Measurements from ENCODE around the gene NUAK2.

Gene NUAK2

DNA sequence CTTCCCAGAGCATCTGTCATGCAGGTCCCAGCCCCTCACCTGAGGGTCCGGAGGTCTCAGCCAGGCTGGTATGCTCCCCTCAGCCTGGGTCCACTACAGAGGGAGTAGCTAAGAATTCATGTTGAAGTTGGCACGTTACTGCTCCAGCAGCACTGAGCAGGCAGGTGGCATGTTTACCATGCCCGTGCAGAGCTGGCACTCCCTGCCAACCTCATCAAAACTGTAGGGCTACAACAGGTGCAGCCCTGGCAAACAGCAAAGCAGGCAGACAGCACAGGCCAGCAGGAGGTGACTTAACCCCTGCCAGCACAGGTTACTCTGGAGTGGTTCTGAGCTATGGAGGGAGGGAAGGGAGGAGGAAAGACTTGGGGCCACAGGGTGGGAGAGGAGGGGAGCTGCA is 46.4 kb downstream of the NUAK2 start:
- TF ChIP-seq ZFX (IDR thresholded peaks at IDR 0.05): no peak
- TF ChIP-seq, protein P1, sequence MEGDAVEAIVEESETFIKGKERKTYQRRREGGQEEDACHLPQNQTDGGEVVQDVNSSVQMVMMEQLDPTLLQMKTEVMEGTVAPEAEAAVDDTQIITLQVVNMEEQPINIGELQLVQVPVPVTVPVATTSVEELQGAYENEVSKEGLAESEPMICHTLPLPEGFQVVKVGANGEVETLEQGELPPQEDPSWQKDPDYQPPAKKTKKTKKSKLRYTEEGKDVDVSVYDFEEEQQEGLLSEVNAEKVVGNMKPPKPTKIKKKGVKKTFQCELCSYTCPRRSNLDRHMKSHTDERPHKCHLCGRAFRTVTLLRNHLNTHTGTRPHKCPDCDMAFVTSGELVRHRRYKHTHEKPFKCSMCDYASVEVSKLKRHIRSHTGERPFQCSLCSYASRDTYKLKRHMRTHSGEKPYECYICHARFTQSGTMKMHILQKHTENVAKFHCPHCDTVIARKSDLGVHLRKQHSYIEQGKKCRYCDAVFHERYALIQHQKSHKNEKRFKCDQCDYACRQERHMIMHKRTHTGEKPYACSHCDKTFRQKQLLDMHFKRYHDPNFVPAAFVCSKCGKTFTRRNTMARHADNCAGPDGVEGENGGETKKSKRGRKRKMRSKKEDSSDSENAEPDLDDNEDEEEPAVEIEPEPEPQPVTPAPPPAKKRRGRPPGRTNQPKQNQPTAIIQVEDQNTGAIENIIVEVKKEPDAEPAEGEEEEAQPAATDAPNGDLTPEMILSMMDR (conservative IDR thresholded peaks at IDR 0.05): no peak
- peak overlapping the region; percentile 34 for H3K27ac ChIP-seq

DNA sequence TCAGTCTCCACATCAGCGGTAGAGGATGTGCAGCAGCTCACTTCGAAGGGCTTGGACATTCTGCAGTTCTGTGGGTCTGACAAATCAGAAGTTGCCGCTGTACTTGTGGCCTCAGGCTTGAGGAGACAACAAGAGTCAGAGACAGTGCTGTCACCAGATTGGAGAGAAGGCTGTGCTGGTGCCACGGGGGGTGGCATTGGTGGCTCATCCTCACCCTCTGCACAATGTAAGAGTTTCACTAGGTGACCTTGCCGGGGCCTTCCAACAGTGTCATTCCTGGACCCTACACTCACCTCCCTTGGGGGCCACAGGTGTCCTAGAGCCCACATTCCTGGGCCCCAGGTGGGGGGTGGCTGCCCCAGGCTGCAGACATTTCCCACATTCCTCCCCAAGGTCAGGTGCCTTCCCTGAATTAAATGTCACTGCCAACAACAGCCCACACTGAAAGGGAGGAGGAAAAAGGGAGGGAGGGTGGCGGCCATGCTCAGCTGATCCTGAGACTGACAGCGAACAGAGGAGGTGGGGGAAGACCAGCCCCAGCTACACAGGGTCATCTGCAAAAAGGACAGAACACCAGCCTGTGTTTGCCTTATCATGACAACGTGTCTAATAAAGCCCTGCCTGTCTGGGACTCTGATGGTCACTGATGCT is 47.4 kb downstream of the NUAK2 start:
- TF ChIP-seq ZFX (IDR thresholded peaks at IDR 0.05): no peak
- TF ChIP-seq, protein P1 (conservative IDR thresholded peaks at IDR 0.05): no peak
- H3K27ac ChIP-seq: no peak overlapping the region

DNA sequence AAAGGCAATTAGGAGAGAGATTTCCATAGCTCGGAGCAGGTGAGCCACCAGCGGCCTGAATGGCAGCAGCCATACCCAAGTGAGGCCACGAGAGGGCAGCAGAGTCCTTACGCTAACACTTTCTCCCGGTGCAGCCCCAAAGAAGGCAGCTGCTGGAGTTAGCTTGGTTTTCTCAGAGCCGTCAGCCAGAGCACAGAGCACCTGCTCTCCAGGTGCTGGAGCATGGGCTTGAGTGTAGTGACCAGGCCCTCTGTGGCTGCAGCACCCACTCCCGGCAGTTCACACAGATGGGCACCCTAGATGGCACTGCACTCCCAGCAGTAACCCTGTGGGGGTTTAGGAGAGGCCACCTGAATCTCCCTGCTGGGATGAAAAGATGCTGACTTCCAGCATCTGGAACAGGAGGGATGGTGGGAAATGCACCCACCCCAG is 48.0 kb downstream of the NUAK2 start:
- H3K27ac ChIP-seq: no peak overlapping the region
- TF ChIP-seq, protein P1 (conservative IDR thresholded peaks at IDR 0.05): peak; percentile 99
- no peak for TF ChIP-seq ZFX (IDR thresholded peaks at IDR 0.05)

DNA sequence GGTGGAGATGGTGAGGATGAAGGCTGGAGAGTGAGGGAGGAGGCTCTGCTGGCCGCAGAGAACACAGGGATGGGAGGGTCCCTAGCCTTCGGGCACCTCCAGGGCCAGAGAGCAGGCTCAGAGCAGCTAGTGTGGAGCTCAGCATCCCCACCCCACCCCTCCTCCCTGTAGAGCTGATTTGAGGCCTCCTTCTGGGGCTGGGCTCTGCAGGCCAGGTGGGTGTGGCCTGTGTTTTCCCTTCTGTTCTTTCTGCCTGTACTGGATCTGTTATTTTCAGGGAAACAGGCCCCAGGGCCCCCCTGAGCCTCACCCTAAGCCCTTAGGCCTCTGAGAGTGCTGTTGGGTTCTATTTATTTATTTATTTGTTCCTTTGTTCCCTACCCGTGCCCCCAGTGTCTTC is 49.0 kb downstream of the NUAK2 start:
- no peak overlapping the region for H3K27ac ChIP-seq
- no peak for TF ChIP-seq ZFX (IDR thresholded peaks at IDR 0.05)

DNA sequence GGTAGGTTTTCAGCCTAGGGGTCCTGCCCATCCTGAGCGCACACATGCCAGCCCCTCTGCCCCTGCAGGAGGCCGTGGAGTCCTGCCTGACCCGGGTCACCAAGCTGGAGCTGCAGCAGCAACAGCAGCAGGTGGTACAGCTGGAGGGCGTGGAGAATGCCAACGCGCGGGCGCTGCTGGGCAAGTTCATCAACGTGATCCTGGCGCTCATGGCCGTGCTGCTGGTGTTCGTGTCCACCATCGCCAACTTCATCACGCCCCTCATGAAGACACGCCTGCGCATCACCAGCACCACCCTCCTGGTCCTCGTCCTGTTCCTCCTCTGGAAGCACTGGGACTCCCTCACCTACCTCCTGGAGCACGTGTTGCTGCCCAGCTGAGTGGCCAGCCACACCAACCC is 49.8 kb downstream of the NUAK2 start:
- H3K27ac ChIP-seq: no peak overlapping the region
- no peak for TF ChIP-seq ZFX (IDR thresholded peaks at IDR 0.05)
- TF ChIP-seq, protein P1 (conservative IDR thresholded peaks at IDR 0.05): no peak

DNA sequence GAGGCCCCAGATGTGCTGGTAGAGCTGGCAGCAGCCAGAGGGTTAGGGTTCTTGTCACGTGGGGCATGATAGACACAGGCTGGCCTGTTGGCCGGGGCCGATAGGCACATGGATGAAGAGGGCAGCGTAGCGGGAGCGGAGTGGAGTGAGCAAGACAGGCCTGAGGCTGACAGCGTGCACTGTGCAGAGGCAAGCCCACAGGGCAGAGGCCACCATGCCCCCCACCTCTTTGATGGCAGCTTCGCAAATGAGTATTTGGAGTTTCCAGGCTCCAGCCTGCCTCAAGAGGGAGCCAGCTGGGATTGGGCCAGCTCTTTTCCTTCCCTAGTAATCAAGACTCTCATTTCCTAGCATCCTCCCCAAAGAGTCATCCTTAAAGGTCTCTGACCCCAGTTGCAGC is 50.3 kb downstream of the NUAK2 start:
- no peak overlapping the region for H3K27ac ChIP-seq
- no peak for TF ChIP-seq ZFX (IDR thresholded peaks at IDR 0.05)

DNA sequence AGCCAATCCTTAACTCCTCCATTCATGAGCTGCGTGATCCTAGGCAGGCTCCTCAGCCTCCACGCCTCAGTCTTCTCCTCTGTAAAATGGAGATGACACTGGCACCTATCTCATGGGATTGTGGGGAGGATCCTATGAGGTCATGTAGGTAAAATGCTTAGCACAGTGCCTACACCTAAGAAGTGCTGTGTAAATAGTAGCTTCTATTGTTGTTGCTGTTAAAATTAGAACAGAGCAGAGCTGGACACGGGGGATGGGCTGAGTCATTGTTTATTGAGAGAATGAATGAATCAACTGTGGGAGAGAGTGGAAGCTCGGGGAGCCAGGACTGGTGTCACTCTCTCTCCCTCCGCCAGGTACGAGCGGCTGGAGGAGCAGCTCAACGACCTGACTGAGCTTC is 50.8 kb downstream of the NUAK2 start:
- no peak for TF ChIP-seq ZFX (IDR thresholded peaks at IDR 0.05)
- TF ChIP-seq, protein P1 (conservative IDR thresholded peaks at IDR 0.05): no peak
- H3K27ac ChIP-seq: no peak overlapping the region

DNA sequence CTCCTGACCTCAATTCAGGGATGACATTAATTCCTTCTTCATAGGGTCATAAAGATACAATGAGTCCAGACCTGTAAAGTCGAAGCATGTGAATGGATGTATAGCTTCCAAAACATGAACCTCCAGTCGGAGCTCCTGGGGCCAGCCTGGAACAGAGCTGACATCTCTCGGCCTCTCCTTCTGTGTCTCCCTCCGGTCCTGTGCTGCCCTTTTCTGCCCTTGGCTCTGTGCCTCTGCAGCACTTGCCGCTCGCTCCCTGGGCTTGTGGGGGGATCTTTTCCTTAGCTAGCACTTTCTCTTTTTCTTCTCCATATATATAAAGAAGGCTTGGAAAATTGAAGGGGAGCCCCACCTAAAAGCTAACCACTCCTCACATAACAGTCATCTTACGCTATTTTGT is 51.3 kb downstream of the NUAK2 start:
- TF ChIP-seq, protein P1 (conservative IDR thresholded peaks at IDR 0.05): no peak
- no peak for TF ChIP-seq ZFX (IDR thresholded peaks at IDR 0.05)
- H3K27ac ChIP-seq: no peak overlapping the region
